ENCODE measurements around the gene RXRB. TPM values are rescaled to one million over a fixed set of nuclear protein-coding genes. Genes with fewer than 3 reads are reported as not detected.

RXRB gene
- polyA plus RNA-seq, 1 of the 3 experiments (the other 2 are of a cell fraction): 45.8 TPM

DNA sequence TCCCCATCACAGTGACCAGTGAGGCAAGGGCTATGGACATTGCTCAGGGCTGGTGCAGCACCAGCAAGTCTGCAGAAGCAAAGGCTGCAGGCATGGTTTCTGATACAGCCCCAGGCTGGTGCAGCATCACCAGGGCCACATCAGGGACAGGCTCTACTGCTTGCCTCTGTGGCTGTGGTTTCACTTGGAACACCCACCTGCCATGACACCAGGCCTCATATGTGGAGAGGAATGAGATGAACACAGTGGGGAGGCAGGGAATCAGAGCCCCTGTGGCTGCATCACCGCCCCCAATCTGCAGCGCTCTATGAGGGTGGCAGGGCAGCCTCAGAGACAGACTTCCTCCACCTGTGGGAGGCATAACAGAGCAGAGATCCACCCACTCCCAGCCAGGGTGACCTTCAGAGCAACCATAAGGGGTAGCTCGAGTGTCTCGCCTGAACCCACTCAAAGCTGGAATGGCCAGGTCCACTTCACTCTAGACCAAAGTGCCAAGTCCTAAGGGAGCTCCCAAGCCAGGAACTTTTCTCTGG is 15.7 kb upstream of the RXRB start:
- Histone ChIP-seq H3K27me3 (ENCODE audit: insufficient read depth) (peaks cover 9% of the 10 kb centered on the region; the same call in 1 of the 2 replicates), H3K4me2 (no peak overlapping the region), H3K9me2 (no peaks in the 10 kb centered on the region), H3F3A (replicated peaks; ENCODE audit: insufficient read depth) (no peaks in the 10 kb centered on the region), H3K4me3 (ENCODE audit: low read depth in 2 of 2, low read length in 1 of 2) (no peak overlapping the region), H3K27ac (ENCODE audit: low read depth in 2 of 2, low read length in 1 of 2) (no peak overlapping the region), H3K36me3 (replicated peaks in 1 of 2; ENCODE audit: control insufficient read depth in 1 of 2, insufficient read depth in 2 of 2, low read length in 1 of 2) (peaks cover 0 to 4% of the 10 kb centered on the region in 2 experiments), H3K9ac (no peak overlapping the region), H3K9me3 (no peaks in the 10 kb centered on the region), H2AFZ (ENCODE audit: low read depth) (no peak overlapping the region), H4K20me1 (ENCODE audit: insufficient read depth) (no peaks in the 10 kb centered on the region), H3K79me2 (ENCODE audit: insufficient read depth) (no peaks in the 10 kb centered on the region), H3K4me1 (ENCODE audit: control insufficient read depth in 1 of 2, insufficient read depth in 2 of 2, low read depth in 1 of 2, low read length in 1 of 2) (peaks cover 4 to 19% of the 10 kb centered on the region in 2 experiments; a peak in 3 of 4 replicates)
- DNase-seq: no peak
- ChIA-PET CTCF (interaction anchor here (0.9 to 1.0 kb wide), 2 partner anchors 32 to 54 kb away, joined by 3 read pairs; no protein-coding TSS in a partner anchor), POLR2A (no interaction called here)
- WGBS (ENCODE audit: low lambda C conversion rate): 100% methylated on average over 3 of the region's 4 CpGs
- TF ChIP-seq JUND (IDR thresholded peaks at IDR 0.05): no peak
- TF ChIP-seq REST (IDR thresholded peaks at IDR 0.05; ENCODE audit: low read depth, low read length): no peak
- no peak for TF ChIP-seq ELF1 (IDR thresholded peaks at IDR 0.05)
- TF ChIP-seq POLR2AphosphoS5 (IDR thresholded peaks at IDR 0.05; ENCODE audit: low read depth, low read length): no peak
- TF ChIP-seq, protein P1, sequence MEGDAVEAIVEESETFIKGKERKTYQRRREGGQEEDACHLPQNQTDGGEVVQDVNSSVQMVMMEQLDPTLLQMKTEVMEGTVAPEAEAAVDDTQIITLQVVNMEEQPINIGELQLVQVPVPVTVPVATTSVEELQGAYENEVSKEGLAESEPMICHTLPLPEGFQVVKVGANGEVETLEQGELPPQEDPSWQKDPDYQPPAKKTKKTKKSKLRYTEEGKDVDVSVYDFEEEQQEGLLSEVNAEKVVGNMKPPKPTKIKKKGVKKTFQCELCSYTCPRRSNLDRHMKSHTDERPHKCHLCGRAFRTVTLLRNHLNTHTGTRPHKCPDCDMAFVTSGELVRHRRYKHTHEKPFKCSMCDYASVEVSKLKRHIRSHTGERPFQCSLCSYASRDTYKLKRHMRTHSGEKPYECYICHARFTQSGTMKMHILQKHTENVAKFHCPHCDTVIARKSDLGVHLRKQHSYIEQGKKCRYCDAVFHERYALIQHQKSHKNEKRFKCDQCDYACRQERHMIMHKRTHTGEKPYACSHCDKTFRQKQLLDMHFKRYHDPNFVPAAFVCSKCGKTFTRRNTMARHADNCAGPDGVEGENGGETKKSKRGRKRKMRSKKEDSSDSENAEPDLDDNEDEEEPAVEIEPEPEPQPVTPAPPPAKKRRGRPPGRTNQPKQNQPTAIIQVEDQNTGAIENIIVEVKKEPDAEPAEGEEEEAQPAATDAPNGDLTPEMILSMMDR (IDR thresholded peaks at IDR 0.05): no peak
- TF ChIP-seq RCOR1 (IDR thresholded peaks at IDR 0.05; ENCODE audit: low read length): no peak
- no peak for TF ChIP-seq FOXJ3 (CRISPR knock-in tag; IDR thresholded peaks at IDR 0.05)
- TF ChIP-seq TEAD4 (IDR thresholded peaks at IDR 0.05; ENCODE audit: borderline replicate concordance, insufficient read depth): no peak
- TF ChIP-seq NRF1 (IDR thresholded peaks at IDR 0.05; ENCODE audit: low read depth, low read length): no peak
- no peak for TF ChIP-seq ZBTB33 (IDR thresholded peaks at IDR 0.05; ENCODE audit: borderline replicate concordance, low read depth)
- TF ChIP-seq, protein P2, sequence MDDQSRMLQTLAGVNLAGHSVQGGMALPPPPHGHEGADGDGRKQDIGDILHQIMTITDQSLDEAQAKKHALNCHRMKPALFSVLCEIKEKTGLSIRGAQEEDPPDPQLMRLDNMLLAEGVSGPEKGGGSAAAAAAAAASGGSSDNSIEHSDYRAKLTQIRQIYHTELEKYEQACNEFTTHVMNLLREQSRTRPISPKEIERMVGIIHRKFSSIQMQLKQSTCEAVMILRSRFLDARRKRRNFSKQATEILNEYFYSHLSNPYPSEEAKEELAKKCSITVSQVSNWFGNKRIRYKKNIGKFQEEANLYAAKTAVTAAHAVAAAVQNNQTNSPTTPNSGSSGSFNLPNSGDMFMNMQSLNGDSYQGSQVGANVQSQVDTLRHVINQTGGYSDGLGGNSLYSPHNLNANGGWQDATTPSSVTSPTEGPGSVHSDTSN (IDR thresholded peaks at IDR 0.05): no peak
- TF ChIP-seq EZH2phosphoT487 (IDR thresholded peaks at IDR 0.05; ENCODE audit: borderline replicate concordance, low read depth): no peak
- no peak for TF ChIP-seq TCF12 (IDR thresholded peaks at IDR 0.05)
- TF ChIP-seq FOSL2 (IDR thresholded peaks at IDR 0.05; ENCODE audit: borderline replicate concordance, low read depth): no peak

Measured in SK-N-SH (cell line).